NCI-H2081 (cell line): Measurements from ENCODE around the gene SUPT16H.
A peak's percentile ranks its signal among the peaks of the same experiment; 100 is the strongest.
"Not testable (repeated sequence)": the region's sequence is repeated elsewhere in the genome, so short reads cannot be mapped to it uniquely, and the experiment has no call there.

Experiments
- DNase-seq, 2 experiments: peaks; one replicate each; lab custom pipeline; 2025; lab: John Stamatoyannopoulos, UW

The SUPT16H gene

DNA sequence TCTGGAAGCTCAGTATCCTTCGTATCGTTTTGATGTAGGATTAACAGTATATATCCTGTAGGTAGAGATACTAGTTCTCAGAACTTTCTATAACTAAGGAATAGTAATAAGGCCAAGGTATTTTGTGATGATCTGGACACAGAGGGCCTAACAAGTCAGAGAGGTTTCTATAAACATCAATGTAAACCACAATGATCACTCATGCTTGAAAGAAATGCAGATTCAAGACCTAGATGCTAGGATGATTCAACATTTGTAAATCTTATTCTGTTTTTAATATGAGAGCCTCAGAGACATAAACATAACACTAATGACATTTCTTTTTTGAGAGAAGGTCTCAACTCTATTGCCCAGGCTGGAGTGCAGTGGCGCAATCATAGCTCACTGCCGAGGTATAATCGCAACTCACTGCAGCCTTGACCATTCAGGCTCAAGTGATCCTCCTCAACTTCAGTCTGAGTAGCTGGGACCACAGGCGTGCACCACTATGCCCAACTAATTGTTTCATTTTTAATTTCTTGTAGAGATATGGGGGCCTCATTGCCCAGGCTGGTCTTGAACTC is 16.2 kb downstream of the SUPT16H start:
- no peak for DNase-seq

DNA sequence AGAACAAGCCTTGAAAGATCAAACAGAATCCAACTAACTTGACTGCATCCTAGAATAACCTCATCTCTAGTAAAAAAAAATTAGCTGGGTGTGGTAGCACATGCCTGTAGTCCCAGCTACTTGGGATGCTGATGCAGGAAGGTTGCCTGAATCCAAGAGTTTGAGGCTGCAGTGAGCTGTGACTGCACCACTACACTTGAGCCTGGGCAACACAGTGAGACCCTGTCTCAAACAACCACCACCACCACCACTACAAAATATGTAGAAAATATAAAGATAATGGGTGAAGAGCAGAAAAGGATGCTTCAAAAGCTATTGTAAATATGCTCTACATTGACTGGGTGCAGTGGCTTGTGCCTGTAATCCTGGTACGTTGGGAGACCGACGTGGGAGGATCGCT is 27.3 kb downstream of the SUPT16H start:
- DNase-seq: no peak

DNA sequence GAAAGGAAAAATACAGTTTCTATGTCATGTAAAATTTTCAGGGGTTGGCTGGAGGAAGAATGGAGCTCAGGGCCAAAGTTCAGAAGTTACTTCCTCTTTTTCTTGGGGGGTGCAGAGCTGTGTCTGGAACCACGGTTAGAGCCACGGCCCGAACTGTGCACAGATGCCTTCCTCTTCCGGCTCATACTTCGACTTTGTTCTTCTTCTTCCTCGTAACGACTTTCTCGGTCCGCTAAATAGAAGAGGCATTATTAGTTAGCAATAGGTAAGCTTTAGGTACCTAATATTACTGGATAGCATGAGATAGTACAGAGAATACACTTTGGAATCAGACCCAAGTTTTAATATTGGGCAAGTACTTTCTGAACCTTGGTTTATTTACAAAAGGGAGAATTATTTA is 31.2 kb downstream of the SUPT16H start:
- DNase-seq: no peak

DNA sequence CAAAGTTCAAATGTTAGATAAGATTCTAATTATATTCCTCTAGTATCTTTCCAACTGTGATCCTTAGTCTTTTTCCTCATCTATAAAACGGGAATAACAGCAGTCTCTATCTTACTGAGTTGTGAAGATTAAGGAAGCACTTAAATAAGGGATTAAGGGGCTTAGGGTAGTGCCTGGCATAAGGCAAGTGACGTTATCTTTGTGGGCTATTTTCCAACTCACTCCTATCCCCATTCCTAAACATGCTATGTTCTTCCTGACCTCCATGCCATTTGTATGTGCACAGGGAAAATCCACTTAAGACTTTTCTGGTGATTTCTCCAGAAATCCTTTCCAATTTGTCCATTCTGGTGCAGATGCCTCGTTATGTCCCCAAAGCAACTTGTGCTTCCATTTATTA is 33.3 kb downstream of the SUPT16H start:
- DNase-seq: no peak

DNA sequence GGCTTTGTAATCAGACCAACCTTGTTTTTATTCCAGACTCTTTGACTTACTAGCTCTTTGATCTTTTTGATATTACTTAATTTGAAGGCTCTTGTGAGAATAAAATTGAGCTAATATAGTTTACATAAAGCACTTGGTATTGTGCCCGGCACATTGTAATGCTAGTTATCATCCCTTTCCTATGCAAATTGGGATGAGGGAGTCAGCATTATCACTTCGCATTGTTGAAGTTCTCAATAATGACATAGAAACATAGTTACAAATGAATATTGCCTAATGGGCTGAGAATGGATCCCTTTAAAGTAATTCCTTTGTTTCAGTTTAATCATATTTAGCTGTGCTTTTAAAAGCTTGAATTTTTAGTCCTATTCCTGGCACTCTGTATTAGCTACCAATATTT is 36.6 kb downstream of the SUPT16H start:
- DNase-seq: no peak

DNA sequence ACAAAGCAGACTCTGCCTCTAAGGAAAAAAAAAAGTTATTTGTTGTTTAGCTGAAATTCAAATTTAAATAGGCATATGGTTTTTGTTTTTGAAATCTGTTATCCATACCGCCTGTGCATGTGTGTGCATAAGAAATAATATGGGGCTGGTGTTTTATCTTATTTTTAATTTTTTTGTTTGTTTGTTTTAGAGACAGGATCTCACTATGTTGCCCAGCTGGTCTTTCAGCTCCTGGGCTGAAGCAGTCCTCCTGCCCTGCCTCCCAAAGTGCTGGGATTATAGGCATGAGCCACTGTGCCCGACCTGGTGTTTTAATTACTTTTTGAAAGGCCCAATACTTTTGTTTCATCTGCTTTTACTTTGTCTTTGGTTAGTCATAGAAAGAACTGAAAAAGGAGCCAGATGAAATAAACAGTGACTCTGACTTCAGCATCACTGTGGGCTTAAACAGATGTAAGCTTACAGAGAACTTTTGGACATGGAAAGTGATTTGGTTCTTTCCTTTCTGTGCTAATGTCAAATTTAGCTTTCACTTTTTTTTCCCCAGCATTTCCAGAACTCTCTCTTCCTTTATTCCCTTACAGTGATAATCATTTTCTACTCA is 37.2 kb downstream of the SUPT16H start:
- DNase-seq: no peak

DNA sequence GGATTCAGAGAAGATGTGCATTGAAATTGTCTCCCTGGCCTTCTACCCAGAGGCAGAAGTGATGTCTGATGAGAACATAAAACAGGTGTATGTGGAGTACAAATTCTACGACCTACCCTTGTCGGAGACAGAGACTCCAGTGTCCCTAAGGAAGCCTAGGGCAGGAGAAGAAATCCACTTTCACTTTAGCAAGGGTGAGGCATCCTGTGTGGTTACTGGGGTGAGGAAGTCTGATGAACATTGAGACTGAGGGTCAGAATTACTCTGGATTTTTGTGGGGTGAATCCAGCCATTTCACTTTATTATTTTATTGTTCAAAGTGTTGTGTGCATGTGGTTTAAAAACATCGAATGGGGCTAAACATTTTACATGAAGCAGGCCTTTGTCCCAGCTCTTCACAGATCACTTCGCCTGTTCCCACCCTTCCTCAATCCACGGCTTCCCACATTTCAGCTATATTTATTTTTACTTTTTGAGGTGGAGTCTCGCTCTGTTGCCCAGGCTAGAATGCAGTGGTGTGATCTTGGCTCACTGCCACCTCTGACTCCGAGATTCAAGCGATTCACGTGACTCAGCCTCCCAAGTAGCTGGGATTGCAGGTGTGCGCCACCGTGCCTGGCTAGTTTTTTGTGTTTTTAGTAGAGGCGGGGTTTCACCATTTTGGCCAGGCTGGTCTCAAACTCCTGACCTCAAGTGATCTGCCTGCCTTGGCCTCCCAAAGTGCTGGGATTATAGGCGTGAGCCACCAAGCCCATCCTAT is 40.6 kb downstream of the SUPT16H start:
- DNase-seq: no peak

DNA sequence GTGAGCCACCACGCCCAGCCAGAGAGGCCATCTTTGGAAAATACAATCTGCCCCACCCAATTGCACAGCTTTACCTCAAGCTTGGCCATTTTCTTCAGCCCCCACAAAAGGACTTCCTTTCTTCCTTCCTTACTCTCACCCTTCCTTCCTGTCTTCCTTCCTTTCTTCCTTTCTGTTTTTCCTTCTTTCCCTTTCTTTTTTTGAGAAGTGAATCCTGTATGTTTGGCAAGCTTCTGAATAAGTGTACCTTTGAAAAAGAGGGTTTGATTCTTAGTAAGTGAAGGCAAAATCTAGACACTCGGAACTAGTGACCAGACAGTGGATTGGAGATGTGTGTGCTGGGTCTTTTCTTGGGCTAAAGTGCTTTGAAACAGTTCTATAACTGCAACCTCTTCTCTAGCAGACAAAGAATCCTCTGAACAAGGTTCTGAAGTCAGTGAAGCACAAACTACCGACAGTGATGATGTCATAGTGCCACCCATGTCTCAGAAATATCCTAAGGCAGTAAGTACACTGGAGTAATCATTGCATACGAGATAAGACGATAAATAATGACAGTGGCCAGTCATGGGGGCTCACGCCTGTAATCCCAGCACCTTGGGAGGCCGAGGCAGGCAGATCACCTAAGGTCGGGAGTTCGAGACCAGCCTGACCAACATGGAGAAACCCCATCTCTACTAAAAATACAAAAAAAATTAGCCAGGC is 49.5 kb downstream of the SUPT16H start:
- no peak for DNase-seq

DNA sequence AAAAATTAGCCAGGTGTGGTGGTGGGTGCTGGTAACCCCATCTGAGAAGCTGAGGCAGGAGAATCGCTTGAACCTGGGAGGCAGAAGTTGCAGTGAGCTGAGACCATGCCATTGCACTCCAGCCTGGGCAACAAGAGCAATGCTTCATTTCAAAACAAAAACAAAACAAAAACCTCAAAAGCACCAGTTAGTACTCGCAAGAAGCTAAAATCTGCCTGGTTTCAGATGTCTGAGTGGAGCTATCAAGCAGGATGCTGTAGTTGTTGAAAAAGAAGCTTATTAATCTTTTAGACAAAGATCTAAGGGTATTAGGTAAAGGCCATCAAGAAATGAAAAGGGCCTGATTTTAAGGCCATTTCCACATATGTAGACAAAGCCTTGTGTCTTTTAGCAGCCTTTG is 50.9 kb downstream of the SUPT16H start:
- no peak for DNase-seq

DNA sequence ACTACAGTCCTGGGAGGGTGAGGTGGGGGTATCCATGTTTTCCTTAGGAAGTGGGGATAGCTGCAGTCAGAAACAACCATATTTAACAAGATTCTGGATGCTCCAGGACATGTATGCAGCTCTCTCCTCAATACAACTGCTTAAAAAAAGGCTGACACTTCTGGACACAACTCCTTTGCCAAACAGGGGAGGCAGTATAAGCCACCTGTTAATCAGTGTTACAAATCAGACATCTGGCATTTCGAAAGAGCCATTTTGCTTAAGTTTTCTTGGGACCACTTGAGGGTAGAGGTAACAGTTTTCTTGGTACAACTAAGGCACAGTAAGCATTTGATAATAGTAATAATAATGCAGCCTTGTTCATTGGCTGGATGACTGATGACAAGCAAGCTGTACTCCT is 56.8 kb downstream of the SUPT16H start:
- DNase-seq: no peak

DNA sequence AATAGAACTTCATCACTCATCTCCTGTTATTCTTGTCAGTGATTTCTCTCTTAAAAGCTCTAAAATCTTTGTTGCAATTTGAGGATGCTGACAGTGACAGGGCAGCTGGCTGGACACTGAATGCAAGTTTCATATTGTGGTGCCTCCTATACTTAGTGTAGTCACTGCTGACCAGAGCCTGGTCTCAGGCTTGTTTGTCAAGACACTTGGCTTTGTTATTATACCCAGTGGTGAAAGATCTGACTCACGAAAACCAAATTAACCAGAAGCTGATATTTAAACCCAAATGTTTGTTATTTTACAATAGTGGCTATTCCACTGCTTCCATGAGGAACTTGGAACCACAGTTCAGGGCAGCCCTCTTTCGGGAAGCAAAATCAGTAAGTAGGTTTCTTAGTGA is 61.1 kb downstream of the SUPT16H start:
- DNase-seq: no peak

DNA sequence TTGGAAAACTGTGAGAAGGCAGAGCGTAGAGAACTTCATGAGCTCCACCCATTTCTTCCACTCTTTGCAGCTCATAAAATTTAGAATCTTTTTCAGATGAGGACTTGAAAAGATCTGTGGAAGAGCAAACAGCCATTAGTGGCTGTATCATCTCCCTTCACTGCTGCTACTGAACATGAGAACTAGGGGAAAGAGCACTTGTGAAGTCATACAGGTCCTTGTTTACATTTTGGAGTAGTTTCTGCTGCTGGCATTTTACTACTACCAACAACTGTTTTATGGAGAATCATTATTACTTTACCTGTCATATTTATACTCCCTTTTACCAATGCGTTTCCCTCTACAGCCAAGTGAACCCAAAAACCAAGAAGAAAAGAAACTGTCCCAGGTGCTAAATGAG is 62.9 kb downstream of the SUPT16H start:
- DNase-seq: no peak

DNA sequence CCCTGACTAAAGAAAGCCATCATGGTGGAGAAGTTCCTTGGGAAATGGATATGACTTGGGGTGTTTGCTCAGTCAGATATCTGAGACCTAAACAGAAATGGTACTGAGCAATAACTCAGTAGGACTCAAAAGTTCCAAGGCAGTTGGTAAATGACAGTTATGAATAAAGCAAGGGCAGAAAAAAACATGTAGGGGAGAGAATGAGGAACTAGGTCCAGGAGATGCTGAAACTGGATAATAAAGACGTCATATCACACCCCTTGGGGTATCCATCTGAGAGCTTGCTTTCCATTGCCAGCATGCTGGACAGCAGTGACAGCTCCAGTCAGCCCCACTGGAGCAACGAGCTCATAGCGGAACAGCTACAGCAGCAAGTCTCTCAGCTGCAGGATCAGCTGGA is 66.4 kb downstream of the SUPT16H start:
- DNase-seq: no peak

DNA sequence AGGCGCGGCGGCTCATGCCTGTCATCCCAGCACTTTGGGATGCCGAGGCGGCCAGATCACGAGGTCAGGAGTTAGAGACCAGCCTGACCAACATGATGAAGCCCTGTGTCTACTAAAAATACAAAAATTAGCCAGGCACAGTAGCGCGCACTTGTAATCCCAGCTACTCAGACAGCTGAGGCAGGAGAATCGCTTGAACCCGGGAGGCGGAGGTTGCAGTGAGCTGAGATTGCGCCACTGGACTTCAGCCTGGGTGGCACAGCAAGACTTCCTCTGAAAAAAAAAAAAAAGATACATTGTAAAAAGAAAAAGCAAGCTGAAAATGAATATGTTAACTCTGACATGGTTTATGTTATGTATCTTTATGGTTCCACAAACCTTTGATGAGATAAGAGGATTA is 70.3 kb downstream of the SUPT16H start:
- DNase-seq: no peak

DNA sequence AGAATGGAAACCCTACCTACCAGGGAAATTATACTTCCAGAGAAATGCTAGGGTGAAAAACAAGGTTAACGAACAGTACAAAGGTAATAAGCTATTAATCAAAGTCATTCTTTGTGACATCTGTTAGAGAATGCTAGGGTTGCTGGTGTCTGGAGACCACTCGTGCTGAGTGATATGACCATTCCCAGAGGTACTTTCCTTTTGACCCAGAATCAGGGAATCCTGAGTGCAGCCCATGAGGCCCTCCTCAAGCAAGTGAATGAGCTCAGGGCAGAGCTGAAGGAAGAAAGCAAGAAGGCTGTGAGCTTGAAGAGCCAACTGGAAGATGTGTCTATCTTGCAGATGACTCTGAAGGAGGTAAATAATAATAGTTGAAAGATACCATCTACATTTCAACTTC is 72.2 kb downstream of the SUPT16H start:
- no peak for DNase-seq

DNA sequence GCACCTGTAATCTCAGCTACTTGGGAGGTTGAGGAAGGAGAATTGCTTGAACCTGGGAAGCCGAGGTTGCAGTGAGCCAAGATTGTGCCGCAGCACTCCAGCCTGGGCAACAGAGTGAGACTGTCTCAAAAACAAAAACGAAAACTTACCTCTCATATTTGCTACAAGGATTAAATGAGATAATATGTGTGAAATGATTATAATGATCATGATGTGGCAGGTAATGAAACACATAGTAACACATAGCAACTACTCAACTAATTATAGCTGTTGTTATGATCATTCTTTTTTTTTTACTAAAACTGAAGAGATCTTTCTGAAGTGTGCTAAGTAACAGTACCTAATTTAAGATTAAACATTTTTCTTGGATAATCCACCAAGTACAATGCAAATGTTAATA is 73.9 kb downstream of the SUPT16H start:
- no peak for DNase-seq

DNA sequence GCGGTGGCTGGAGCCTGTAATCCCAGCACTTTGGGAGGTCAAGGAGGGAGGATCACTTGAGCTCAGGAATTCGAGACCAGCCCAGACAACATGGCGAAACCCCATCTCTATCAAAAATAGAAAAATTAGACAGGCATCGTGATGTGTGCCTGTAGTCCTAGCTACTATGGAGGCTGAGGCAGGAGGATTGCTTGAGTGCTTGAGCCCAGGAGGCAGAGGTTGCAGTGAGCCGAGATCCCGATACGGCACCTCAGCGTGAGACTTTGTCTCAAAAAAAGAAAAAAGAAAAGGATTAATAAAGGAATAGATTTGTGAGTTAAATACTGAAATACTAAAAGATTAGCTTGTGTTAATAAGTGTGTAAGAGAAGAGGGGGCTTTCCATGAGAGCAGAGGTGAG is 74.6 kb downstream of the SUPT16H start:
- DNase-seq: no peak

DNA sequence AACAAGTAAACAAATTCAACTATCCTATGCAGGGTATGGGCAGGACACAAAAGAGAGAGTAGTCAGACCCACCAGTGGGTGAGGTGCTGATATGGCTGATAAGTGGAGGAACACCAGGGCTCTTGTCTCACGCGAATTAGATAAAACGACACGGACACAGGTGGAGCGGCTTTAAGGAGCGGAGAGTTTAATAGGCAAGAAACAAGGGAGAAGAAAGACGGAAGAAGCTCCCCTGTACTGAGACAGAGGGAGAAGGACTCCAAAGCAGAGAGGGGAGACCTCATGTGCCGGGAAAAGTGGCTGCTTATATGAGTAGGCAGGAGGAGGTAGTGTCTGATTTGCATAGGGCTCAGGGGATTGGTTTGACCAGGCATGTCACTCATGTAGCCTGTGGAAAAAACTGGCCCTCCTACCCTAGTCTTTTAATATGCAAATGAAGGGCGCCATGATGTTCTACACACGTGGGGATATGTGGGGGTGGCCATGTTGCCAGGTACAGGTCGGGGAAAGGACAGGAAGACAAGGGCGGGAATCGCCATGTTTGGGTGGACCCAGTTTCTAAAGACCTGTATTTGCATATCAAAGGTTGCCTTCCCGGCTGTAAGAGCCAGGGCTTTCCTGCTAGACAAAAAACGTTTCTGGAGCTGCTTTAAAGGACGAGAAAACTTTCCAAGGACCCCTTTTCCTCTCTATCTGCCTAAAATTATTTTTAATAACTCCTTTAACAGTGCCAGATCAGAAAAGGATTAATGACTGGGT is 75.2 kb downstream of the SUPT16H start:
- DNase-seq: peak; percentile 95 to 99

DNA sequence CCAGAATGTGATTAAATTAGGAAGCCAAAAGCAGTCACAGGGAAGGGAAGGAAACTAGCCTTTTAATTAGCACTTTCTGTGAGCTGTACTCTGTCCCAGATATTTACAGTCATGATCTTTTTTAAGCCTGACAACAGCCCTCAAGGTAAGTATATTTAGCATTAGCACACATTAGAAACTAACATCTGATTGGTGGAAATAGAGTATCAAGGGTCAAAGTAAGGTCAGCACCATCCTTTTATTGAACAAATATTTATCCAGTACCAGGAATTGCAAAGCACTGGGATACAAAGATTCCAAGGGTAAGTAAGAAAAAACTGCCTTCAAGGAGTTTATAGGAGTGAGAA is 75.7 kb downstream of the SUPT16H start:
- peak in 1 of 2 experiments; percentile 59 for DNase-seq

DNA sequence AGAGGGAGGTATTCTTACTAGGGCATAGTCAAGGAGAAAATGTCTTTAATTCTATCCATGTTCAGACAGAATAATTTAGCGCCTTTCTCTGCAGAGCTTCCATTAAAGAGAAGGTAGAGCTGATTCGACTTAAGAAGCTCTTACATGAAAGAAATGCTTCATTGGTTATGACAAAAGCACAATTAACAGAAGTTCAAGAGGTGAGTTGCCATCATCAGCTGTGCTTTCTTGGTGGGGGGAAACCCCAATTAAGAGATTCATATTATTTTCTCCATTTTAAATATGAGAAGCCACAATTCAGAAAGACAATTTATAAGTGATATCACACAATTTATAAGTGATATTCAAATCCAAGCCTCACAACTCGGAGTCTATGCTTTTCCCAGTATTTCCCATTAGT is 76.2 kb downstream of the SUPT16H start:
- DNase-seq: no peak

DNA sequence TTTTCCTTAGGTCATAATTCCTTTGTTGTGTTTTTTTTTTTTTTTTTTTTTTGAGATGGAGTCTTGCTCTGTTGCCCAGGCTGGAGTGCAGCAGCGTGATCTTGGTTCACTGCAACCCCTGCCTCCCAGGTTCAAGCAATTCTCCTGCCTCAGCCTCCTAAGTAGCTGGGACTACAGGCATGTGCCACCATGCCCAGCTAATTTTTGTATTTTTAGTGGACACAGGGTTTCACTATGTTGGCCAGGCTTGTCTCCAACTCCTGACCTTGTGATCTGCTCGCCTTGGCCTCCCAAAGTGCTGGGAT is 81.0 kb downstream of the SUPT16H start:
- DNase-seq: not testable (repeated sequence)

DNA sequence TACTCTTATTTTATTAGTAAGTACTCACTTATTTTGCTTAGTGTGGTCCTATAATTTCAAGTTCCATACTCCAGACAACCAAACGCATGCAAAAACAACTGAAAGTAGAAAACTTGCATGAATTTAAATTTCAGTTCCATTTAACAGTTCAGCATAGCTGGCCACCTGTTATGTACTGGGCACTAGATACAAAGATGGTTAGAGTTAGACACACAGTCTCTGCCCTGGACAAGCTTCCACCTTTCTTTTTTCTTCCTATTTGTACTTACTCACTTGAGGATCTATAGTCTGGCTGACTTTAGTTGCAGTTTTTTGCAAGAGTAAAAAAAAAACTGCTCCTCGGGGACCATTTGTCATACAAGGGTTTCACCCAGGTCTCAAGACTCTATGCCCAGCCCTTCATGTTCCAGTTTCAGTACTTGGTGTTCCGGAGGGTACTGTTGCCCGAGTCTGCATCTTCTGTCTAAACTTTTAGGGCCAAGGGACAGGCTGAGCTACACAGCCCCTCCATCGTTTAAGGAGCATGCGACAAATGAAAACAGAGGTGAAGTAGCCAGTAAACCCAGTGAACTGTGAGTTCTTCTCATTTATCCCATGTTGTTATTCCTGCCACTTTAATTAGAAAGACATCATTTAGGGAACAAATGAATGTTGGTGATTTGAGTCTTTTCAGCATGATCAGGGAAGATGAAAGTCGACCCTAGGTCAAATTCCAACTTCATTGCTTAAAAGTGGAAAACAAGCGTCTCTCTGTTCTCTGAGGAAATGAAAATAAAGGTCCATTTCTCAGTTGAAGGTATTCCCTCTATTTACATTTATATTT is 81.6 kb downstream of the SUPT16H start:
- DNase-seq: no peak
